ENCODE data around the gene BFSP2.

- TF ChIP-seq EZH2 (IDR thresholded peaks at IDR 0.05; ENCODE audit: borderline replicate concordance, low read length): no peak
- TF ChIP-seq, protein P1, sequence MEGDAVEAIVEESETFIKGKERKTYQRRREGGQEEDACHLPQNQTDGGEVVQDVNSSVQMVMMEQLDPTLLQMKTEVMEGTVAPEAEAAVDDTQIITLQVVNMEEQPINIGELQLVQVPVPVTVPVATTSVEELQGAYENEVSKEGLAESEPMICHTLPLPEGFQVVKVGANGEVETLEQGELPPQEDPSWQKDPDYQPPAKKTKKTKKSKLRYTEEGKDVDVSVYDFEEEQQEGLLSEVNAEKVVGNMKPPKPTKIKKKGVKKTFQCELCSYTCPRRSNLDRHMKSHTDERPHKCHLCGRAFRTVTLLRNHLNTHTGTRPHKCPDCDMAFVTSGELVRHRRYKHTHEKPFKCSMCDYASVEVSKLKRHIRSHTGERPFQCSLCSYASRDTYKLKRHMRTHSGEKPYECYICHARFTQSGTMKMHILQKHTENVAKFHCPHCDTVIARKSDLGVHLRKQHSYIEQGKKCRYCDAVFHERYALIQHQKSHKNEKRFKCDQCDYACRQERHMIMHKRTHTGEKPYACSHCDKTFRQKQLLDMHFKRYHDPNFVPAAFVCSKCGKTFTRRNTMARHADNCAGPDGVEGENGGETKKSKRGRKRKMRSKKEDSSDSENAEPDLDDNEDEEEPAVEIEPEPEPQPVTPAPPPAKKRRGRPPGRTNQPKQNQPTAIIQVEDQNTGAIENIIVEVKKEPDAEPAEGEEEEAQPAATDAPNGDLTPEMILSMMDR (IDR thresholded peaks at IDR 0.05; ENCODE audit: low read length): no peak
Observed at GRCh38 chr3:133394561-133395311, 5.1 kb upstream of the BFSP2 start.
